ENCODE results near the gene PROK2.

Gene PROK2

GRCh38 chr3:71751602-71752001 is 33.3 kb downstream of the PROK2 start:
- no peak overlapping the region for H3K4me3 ChIP-seq (ENCODE audit: low read depth, low read length)

- H3K4me3 ChIP-seq (ENCODE audit: low read depth, low read length) = no peak overlapping the region
Observed at GRCh38 chr3:71744738-71745137, 40.2 kb downstream of the PROK2 start.

- no peak overlapping the region for H3K4me3 ChIP-seq (ENCODE audit: low read depth, low read length)
Observed at GRCh38 chr3:71742621-71743020, 42.3 kb downstream of the PROK2 start.

- no peak overlapping the region for H3K4me3 ChIP-seq (ENCODE audit: low read depth, low read length)
Observed at GRCh38 chr3:71734881-71735280, 50.1 kb downstream of the PROK2 start.

- H3K4me3 ChIP-seq (ENCODE audit: low read depth, low read length) = no peak overlapping the region
Observed at GRCh38 chr3:71733319-71733718, 51.6 kb downstream of the PROK2 start.

- H3K4me3 ChIP-seq (ENCODE audit: low read depth, low read length) = no peak overlapping the region
Observed at GRCh38 chr3:71732637-71733036, 52.3 kb downstream of the PROK2 start.

GRCh38 chr3:71728632-71729342 is 56.2 kb downstream of the PROK2 start:
- no peak overlapping the region for H3K4me3 ChIP-seq (ENCODE audit: low read depth, low read length)

- no peak overlapping the region for H3K4me3 ChIP-seq (ENCODE audit: low read depth, low read length)
Observed at GRCh38 chr3:71726146-71726545, 58.8 kb downstream of the PROK2 start.

GRCh38 chr3:71725271-71725991 is 59.5 kb downstream of the PROK2 start, which contains the start of gene EIF4E3:
Gene EIF4E3, minus strand, starts transcription at chr3:71725402. Its CDS starts 35 bp downstream, at chr3:71725367.
- peak within 1 kb of the TSS; percentile 80 for H3K4me3 ChIP-seq (ENCODE audit: low read depth, low read length)

- H3K4me3 ChIP-seq (ENCODE audit: low read depth, low read length) = peak overlapping the region; percentile 80
Observed at GRCh38 chr3:71724584-71725270, 60.2 kb downstream of the PROK2 start.

GRCh38 chr3:71724171-71724453 is 60.8 kb downstream of the PROK2 start:
- peak overlapping the region; percentile 80 for H3K4me3 ChIP-seq (ENCODE audit: low read depth, low read length)

- no peak overlapping the region for H3K4me3 ChIP-seq (ENCODE audit: low read depth, low read length)
Observed at GRCh38 chr3:71723452-71724170, 61.3 kb downstream of the PROK2 start.

GRCh38 chr3:71722693-71723092 is 62.3 kb downstream of the PROK2 start:
- no peak overlapping the region for H3K4me3 ChIP-seq (ENCODE audit: low read depth, low read length)

Measured in iPS-11a (cell line).